ENCODE measurements around the gene SEMA3D.

Gene SEMA3D

GRCh38 chr7:85119934-85120333 lies 66.9 kb downstream of the SEMA3D start:
- DNase-seq, result no peak

- no peak for DNase-seq
These were observed 71.0 kb downstream of the SEMA3D start for GRCh38 chr7:85115862-85116261.

- DNase-seq, result no peak
These were observed 71.8 kb downstream of the SEMA3D start for GRCh38 chr7:85115006-85115405.

DNA sequence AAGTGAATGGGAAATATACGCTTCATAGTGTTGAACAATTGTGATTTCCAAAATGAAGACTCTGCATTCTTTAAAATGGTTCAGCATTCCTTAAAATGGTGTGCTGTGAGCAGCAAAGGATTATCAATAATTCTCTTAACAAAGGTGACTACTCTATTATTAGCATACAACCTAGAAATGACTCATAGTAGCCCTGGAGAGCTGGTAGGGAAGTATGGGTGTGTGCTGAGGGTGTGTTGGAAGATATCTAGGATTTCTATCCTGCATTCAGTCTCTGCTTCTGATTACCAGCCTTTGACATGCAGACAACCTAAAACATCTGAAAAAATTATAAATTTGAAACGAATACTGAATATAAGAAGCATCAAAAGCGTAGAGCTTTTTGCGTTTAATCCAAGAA lies 72.5 kb downstream of the SEMA3D start:
- no peak for DNase-seq

DNA sequence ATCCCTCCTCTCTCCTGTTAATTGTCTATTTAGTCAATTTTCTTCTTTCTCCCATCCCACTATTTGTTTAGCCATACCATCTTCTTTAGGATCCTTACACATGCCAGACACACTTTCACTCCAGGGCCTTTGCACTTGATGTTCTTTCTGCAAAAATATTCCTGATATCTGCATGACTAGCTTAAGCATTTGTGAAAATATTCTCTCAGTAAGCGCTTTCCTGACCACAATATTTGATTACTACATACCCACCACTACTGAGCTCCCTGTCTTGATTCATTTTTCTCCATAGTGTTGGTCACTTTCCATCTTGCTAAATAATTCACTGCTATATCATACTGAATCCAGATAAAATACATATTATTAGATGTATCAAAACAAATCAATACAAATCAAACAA lies 75.1 kb downstream of the SEMA3D start:
- no peak for DNase-seq

DNA sequence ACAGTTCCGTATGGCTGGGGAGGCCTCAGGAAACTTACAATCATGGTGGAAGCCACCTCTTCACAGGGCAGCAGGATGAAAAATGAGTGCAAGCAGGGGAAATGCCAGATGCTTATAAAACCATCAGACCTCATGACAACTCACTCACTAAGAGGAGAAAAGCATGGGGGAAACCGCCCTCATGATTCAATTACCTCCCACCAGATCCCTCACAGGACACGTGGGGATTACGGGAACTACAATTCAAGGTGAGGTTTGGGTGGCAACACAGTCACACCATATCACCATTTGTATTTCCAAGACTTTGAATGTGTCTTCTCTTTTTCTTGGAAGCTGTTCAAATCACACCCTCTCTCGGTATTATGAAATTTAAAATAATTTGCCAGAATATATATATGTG lies 80.1 kb downstream of the SEMA3D start:
- no peak for DNase-seq

- DNase-seq, result no peak
These were observed 82.2 kb downstream of the SEMA3D start for GRCh38 chr7:85104432-85105205.

- DNase-seq, result no peak
These were observed 82.9 kb downstream of the SEMA3D start for GRCh38 chr7:85103962-85104361.

DNA sequence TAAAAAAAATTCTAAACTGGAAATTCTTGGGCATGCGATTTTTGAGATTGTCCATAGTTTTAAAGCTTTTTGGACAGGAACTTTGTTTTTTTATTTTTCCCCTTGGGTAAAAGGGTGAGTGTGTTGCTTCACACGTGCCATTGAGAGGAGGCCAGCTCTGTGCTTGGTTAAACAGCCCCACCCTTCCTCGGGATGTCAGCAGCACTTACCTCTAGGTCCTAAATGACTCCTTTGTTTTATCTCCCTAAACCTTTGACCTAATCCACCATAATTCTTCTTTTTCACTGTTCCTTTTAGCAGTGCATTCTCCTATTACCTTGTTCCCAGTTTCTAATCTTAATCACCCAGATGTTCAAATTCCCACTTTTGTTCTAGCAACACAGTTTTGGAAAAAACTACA lies 83.5 kb downstream of the SEMA3D start:
- no peak for DNase-seq

DNA sequence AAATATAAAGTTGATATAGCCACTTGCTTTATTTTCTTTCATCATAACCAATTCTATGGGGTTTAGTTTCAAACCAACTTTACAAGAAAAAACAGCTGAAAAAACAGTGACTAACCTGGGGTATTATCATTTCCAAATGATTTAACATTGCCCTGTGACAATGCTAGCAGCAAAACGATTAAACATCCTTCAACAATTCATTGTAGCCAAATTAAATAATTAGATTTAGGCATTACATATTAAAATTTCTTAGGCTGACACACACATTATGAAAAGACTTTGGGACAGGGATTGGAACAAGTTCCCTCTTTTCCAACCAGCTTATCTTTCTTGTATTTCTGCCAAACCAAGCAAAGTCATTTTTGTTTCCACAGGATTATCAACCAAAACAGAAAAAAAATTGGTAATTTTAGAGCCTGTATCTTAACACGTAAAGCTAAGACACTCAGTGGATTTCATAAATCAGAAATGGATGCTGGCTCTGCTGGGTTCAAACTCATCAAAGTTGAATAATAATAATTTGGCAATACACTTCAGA lies 84.0 kb downstream of the SEMA3D start:
- DNase-seq, result no peak

DNA sequence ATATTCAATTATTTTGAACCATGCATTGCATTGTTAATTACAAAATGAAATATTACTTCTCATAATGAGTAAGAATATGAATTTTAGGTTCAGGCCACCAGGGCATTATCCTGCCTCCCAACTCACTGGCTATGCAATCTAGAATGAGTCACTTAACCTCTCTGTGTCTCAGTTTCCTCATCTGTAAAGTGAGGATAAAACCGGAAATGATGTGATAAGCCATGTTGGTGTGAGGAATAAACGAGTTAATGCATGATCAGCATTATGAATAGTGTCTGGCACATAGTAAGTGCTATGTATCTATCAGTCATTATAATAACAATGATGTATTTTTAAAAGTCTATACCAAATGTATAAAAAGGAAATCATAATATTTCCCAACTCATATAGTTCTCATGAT lies 85.5 kb downstream of the SEMA3D start:
- DNase-seq, result no peak

GRCh38 chr7:85097844-85098243 lies 89.0 kb downstream of the SEMA3D start:
- DNase-seq, result no peak

- no peak for DNase-seq
These were observed 91.0 kb downstream of the SEMA3D start for GRCh38 chr7:85095806-85096205.

DNA sequence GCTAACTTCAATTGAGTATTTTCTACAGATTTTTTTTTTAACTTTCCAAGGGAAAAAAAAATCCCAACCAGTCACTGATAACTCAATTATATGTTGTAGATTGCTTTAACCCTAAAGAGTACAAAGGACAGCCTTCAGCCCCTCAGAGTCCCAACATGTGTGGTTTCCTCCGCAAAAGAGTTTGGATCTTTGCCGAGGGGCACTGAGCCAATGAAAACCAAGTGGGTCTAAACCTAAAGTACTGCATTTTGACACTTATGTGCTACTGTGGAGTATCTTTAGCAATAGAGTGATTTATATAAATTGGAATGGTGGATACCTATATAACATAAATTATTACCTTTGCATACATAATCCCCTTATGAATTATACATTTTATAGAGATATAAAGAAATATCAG lies 91.5 kb downstream of the SEMA3D start:
- DNase-seq, result no peak

- DNase-seq, result no peak
These were observed 92.7 kb downstream of the SEMA3D start for GRCh38 chr7:85094046-85094725.

DNA sequence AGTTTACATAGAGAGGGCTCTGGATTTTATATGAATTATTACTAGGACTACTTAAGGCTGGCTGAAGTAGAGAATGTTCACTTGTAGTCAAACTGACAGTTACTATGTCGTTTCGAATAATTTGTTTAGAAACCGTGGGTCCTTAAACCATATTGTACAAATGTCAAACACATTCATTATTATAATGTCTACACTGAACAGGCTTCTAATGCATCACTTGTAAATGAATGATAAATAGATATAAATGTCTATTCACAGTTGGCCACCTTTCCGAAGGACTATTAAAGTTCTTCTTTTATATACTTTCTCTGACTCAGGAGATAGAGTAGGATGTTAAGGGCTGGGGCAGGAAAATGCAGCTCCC lies 95.3 kb downstream of the SEMA3D start:
- DNase-seq, result no peak

DNA sequence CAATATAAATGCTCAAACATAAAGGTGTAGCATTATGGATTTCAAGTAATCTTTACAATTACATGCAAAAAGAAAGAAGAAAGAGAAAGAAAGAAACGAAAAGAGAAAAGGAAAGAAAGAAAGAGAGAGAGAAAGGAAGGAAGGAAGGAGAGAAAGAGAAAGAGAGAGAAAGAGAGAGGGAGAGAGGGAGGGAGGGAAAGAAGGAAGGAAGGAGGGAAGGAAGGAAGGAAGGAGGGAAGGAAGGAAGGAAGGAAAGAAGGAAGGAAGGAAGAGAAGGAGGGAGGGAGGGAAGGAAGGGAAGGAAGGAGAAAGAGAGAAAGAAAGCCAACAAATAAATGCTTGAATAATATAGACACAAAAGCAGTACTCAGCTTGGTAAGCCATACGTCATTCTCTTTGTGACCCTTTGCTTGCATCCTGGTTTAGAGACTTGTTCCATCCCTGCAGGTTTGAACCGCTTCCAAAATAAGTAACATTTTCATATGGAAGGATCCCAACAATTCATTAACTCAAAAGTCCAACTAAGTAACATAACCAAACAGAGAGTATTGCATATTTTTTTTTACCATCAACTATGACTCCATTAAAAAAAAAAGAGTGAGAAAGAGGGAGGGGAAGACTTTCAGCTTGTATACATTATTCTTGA lies 95.8 kb downstream of the SEMA3D start:
- DNase-seq, result no peak

DNA sequence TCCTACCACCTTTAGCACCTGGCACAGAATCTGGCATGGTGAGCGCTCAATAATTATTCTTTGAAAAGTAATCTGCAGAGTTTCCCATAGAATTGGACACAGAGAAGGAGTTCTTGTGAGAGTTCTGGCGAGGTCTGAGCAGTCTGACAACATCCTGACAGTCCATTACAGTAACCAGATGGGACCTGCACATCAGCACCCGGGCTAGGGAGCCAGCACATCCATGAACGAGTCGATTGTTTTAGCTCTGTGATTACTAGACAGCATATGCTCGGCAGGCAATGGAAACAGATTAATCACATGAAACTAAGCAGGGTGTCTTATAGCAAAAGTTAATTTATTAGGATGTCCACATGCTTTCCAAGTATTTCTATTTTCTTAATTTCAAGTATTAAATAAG lies 96.7 kb downstream of the SEMA3D start:
- no peak for DNase-seq

GRCh38 chr7:85081846-85082245 lies 105.0 kb downstream of the SEMA3D start:
- DNase-seq, result no peak

GRCh38 chr7:85081392-85081791 lies 105.5 kb downstream of the SEMA3D start:
- no peak for DNase-seq

DNA sequence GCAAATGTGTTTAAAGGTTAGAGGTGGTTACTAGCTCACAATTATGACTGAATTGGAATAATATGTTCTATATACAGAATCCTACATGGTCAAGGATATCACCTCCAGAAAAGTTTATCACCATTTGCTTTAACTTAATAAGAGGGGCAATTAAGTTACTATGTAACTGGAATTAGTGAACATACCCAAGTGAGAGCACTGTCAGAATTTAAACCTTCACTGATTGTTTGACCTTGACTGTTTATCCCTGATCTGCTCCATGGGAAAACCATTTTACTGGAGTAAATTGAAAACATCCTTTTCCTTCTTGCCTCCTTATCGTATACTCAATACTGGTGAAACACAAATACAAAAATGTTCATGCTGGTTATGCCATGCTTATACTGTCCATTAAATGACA lies 107.4 kb downstream of the SEMA3D start:
- DNase-seq, result no peak

- no peak for DNase-seq
These were observed 108.7 kb downstream of the SEMA3D start for GRCh38 chr7:85078181-85078580.

GRCh38 chr7:85075864-85076263 lies 111.0 kb downstream of the SEMA3D start:
- DNase-seq, result no peak

- DNase-seq, result no peak
These were observed 111.9 kb downstream of the SEMA3D start for GRCh38 chr7:85074992-85075391.
